GM12878 (cell line): ENCODE data around the gene ANO2. TPM values are rescaled to one million over a fixed set of nuclear protein-coding genes. Genes with fewer than 3 reads are reported as not detected.

Experiments
- ATAC-seq: fragments of 200-7000 bp; cut with Tn5 transposase; 3 replicates; pipeline ENCODE4 v1.9.1; 2020; ENCODE audit warnings: mild to moderate bottlenecking, moderate library complexity
- BruUV-seq: library from RNA; stranded (reverse); fragments of 400-500 nt; replicated peaks from 2 replicates; lab custom pipeline; 2021; lab: Mats Ljungman, UMichigan
- CTCF ChIA-PET: fragments of 300-600 bp; sonication (Branson Sonifier 250); formaldehyde crosslinking; extraction: SDS; loops from one replicate; lab custom pipeline; 2021; ENCODE audit warnings: inconsistent platforms; lab: Yijun Ruan, JAX
- POLR2A ChIA-PET: fragments of 350-600 bp; formaldehyde crosslinking; extraction: SDS; loops from one replicate; lab custom pipeline; 2021; ENCODE audit warnings: inconsistent platforms; lab: Charles Lee
- RAD21 ChIA-PET: fragments of 300-600 bp; sonication (Branson Sonifier 250); formaldehyde crosslinking; loops from one replicate; lab custom pipeline; 2023; ENCODE audit warnings: antibody characterized with exemption; ENCODE audit not compliant: unreplicated experiment; lab: Charles Lee
- SMC1A ChIA-PET: fragments of 300-600 bp; sonication (Branson Sonifier 250); formaldehyde crosslinking; loops from one replicate; lab custom pipeline; 2023; ENCODE audit not compliant: unreplicated experiment, uncharacterized antibody; lab: Charles Lee
- DNase-seq: peaks from one replicate; pipeline ENCODE4 v3.0.0-alpha.2; 2011; ENCODE audit warnings: low read depth, low spot score
- FAIRE-seq: peaks from 3 replicates; lab custom pipeline; 2011; peaks lifted over from hg19 to GRCh38; lab: Jason Lieb, UNC
- H2AFZ ChIP-seq: 2 replicates; pipeline ENCODE4 v1.6.0; 2011; ENCODE audit warnings: low read depth, low read length, control low read depth; ENCODE audit not compliant: control insufficient read depth
- H3K27ac ChIP-seq: 2 replicates; pipeline ENCODE4 v1.5.1; 2011; ENCODE audit warnings: control low read depth; ENCODE audit not compliant: control insufficient read depth, insufficient read depth
- H3K27me3 ChIP-seq, 2 experiments: replicated peaks in 1 of 2; 2 replicates each; pipeline versions ENCODE4 v1.6.0 to v1.6.1; 2011; ENCODE audit warnings: low read length in 1 of 2; ENCODE audit not compliant: control insufficient read depth in 2 of 2, insufficient read depth in 2 of 2
- H3K36me3 ChIP-seq, 2 experiments: 2 replicates each; pipeline ENCODE4 v1.5.1; 2011; ENCODE audit warnings: low read length in 1 of 2; ENCODE audit not compliant: control insufficient read depth in 2 of 2, insufficient read depth in 2 of 2
- H3K4me1 ChIP-seq: 2 replicates; pipeline ENCODE4 v1.6.1; 2011; ENCODE audit warnings: mild to moderate bottlenecking, low read length, moderate library complexity, mixed read lengths; ENCODE audit not compliant: control insufficient read depth, insufficient read depth
- H3K4me2 ChIP-seq: 2 replicates; pipeline ENCODE4 v1.6.0; 2011; ENCODE audit warnings: control low read depth; ENCODE audit not compliant: control insufficient read depth, insufficient read depth
- H3K4me3 ChIP-seq: fragments of 200-600 bp; sonication (generic); 2 replicates; pipeline ENCODE4 v1.5.1; 2016
- H3K79me2 ChIP-seq: 2 replicates; pipeline ENCODE4 v1.6.0; 2011; ENCODE audit warnings: low read length; ENCODE audit not compliant: control insufficient read depth, insufficient read depth
- H3K9ac ChIP-seq: 2 replicates; pipeline ENCODE4 v1.8.0; 2011; ENCODE audit warnings: low read length, control low read depth, mixed read lengths; ENCODE audit not compliant: control insufficient read depth, insufficient read depth
- H3K9me3 ChIP-seq: replicated peaks from 3 replicates; pipeline ENCODE4 v1.5.1; 2011; ENCODE audit warnings: mild to moderate bottlenecking, low read length; ENCODE audit not compliant: control insufficient read depth, insufficient read depth
- H4K20me1 ChIP-seq: 2 replicates; pipeline ENCODE4 v1.6.0; 2011; ENCODE audit not compliant: control insufficient read depth, insufficient read depth
- CEBPB ChIP-seq, 2 experiments: fragments of 150-350 bp in 1 of 2; IDR thresholded peaks; 2 replicates each; pipeline ENCODE4 v1.6.1; 2012 to 2014; ENCODE audit warnings: low read depth in 2 of 2, low read length in 2 of 2, borderline replicate concordance in 1 of 2, inconsistent platforms in 1 of 2
- CHD4 ChIP-seq: fragments of 200-600 bp; sonication (generic); IDR thresholded peaks from 2 replicates; pipeline ENCODE4 v1.6.1; 2016; ENCODE audit warnings: mild to moderate bottlenecking
- EZH2 ChIP-seq: IDR thresholded peaks from 2 replicates; pipeline ENCODE4 v1.6.1; 2012; ENCODE audit warnings: low read depth, mild to moderate bottlenecking, control low read depth, inconsistent platforms, low read length, borderline replicate concordance; ENCODE audit not compliant: control insufficient read depth
- MTA3 ChIP-seq: IDR thresholded peaks from 2 replicates; pipeline ENCODE4 v1.6.1; 2012; ENCODE audit warnings: low read length, inconsistent platforms, borderline replicate concordance
- NFYA ChIP-seq: IDR thresholded peaks from 2 replicates; pipeline ENCODE4 v1.6.1; 2011; ENCODE audit warnings: low read depth, mild to moderate bottlenecking, low read length, improper control_type of control experiment, borderline replicate concordance
- NR2C2 ChIP-seq: IDR thresholded peaks from 2 replicates; pipeline ENCODE4 v1.6.1; 2011; ENCODE audit warnings: borderline replicate concordance, low read depth; ENCODE audit not compliant: control insufficient read depth, insufficient read length
- RELB ChIP-seq: fragments of 450-650 bp; IDR thresholded peaks from 2 replicates; pipeline ENCODE4 v1.6.1; 2017; ENCODE audit warnings: low read depth, mild to moderate bottlenecking, moderate library complexity
- RFX5 ChIP-seq: IDR thresholded peaks from 2 replicates; pipeline ENCODE4 v1.6.1; 2011; ENCODE audit warnings: low read depth, low read length, improper control_type of control experiment
- SMARCA5 ChIP-seq: fragments of 450-650 bp; IDR thresholded peaks from 2 replicates; pipeline ENCODE4 v1.6.1; 2017; ENCODE audit warnings: mild to moderate bottlenecking
- USF1 ChIP-seq: IDR thresholded peaks from 2 replicates; pipeline ENCODE4 v1.6.1; 2011; ENCODE audit warnings: borderline replicate concordance, low read depth, mild to moderate bottlenecking, moderate library complexity, mixed read lengths, low read length; ENCODE audit not compliant: insufficient read depth; ENCODE audit errors: extremely low read length
- ZBTB11 ChIP-seq: fragments of 450-650 bp; formaldehyde crosslinking; IDR thresholded peaks from 2 replicates; pipeline ENCODE4 v1.5.0; 2022; ENCODE audit warnings: mild to moderate bottlenecking, missing genetic modification characterization
- ZNF687 ChIP-seq: fragments of 450-650 bp; IDR thresholded peaks from 2 replicates; pipeline ENCODE4 v1.6.1; 2017; ENCODE audit warnings: mild to moderate bottlenecking, moderate library complexity
- WGBS: methylation state at CpG from one replicate; pipeline ENCODE4 v1.1.6; 2016; ENCODE audit warnings: low lambda C conversion rate; ENCODE audit not compliant: insufficient replicate concordance, insufficient coverage; ENCODE audit errors: missing lambda C conversion rate; 5-methylcytosine and 5-hydroxymethylcytosine counted together
- in situ Hi-C: fragments of 300-500 bp; cut with MboI; formaldehyde crosslinking; loops from 9 replicates; pipeline ENCODE4 v1.14.3; 2018; ENCODE audit warnings: mixed read lengths
- intact Hi-C: fragments of 100-400 bp; cut with micrococcal nuclease; formaldehyde crosslinking; loops from one replicate; pipeline ENCODE4 v1.14.2; 2022; ENCODE audit not compliant: unreplicated experiment
- polyA plus RNA-seq, 11 experiments: library from polyadenylated mRNA; depleted of rRNA in 4 of 11; unstranded in 6 of 11; stranded (reverse) in 5 of 11; fragments of >200 nt; fragmentation: Nextera tagmentation in 4 of 11; fragmentation: Illumina TruSeq in 1 of 11; extraction: Ambion mirVana in 4 of 11; extraction: Trizol in 1 of 11; gene quantifications; 1 replicate in 1 of 11; 2 replicates in 10 of 11; pipeline versions ENCODE4 v1.2.1 to v1.2.3, GENCODE V29; 2011 to 2016; ENCODE audit warnings: inconsistent platforms in 2 of 11, missing spikeins in 2 of 11, low read depth in 1 of 11
- total RNA-seq, 4 experiments: library from RNA; depleted of rRNA in 3 of 4; stranded (reverse); fragments of >200 nt in 3 of 4; fragmentation: Illumina TruSeq in 1 of 4; extraction: Trizol in 1 of 4; gene quantifications; 2 replicates each; pipeline versions ENCODE4 v1.2.1 to v1.2.3, GENCODE V29; 2013 to 2021

Gene ANO2
- total and polyA plus RNA-seq, 10 of the 15 experiments (the other 5 are each of a cell fraction or from before 2014, with no cell fraction given), result not detected

GRCh38 chr12:5578775-5579174, 366.3 kb downstream of the ANO2 start (continued):
- TF ChIP-seq ZNF687 (no peak), SMARCA5 (no peak), RELB (no peak), CEBPB (IDR thresholded peaks at IDR 0.05; ENCODE audit: borderline replicate concordance in 1 of 2, low read depth in 2 of 2, low read length in 2 of 2) (no peak), MTA3 (no peak), NFYA (no peak)

- Histone ChIP-seq H3K79me2 (no peaks in the 10 kb centered on the region), H3K4me1 (no peaks in the 10 kb centered on the region), H3K27ac (no peak overlapping the region), H3K4me2 (no peak overlapping the region), H4K20me1 (no peaks in the 10 kb centered on the region), H3K9ac (no peak overlapping the region), H3K9me3 (no peaks in the 10 kb centered on the region), H3K4me3 (no peak overlapping the region), H3K27me3 (peaks cover 0 to 2% of the 10 kb centered on the region in 2 experiments; a peak in 3 of 4 replicates), H3K36me3 (no peaks in the 10 kb centered on the region), H2AFZ (no peak overlapping the region)
- ChIA-PET RAD21 (no interaction called here), POLR2A (no interaction called here), SMC1A (no interaction called here), CTCF (no interaction called here)
- in situ Hi-C loops, result no loop called here
- ATAC-seq (no peak), DNase-seq (no peak), FAIRE-seq (no peak)
- BruUV-seq, result no TSS peak
- intact Hi-C loops, result no loop called here
- 24% methylated on average over 8 of the region's 8 CpGs for WGBS
- TF ChIP-seq EZH2 (no peak), ZBTB11 (CRISPR knock-in tag) (no peak), RFX5 (no peak), USF1 (no peak), NR2C2 (no peak), CHD4 (no peak)
These were observed 367.3 kb downstream of the ANO2 start for GRCh38 chr12:5577741-5578140.
